ENCODE data around the gene PTRH2. TPM values are rescaled to one million over a fixed set of nuclear protein-coding genes. Genes with fewer than 3 reads are reported as not detected.

Gene PTRH2
- total RNA-seq, 1 donor from 2014 or later: 36.3 TPM

GRCh38 chr17:59651346-59651745 lies 55.9 kb downstream of the PTRH2 start:
- Histone ChIP-seq H4K20me1 (ENCODE audit: insufficient read depth, low read length) (peaks cover 85% of the 10 kb centered on the region), H3K9me3 (ENCODE audit: insufficient read depth, low read depth, low read length) (peaks cover 4% of the 10 kb centered on the region), H3K4me1 (ENCODE audit: insufficient read depth, low read length) (peaks cover 5% of the 10 kb centered on the region), H3K4me2 (ENCODE audit: low read length) (no peak overlapping the region), H3K79me2 (ENCODE audit: insufficient read depth, low read length) (peaks cover 79% of the 10 kb centered on the region), H3K27ac (ENCODE audit: low read depth, low read length) (no peak overlapping the region), H2AFZ (ENCODE audit: low read depth, low read length) (no peak overlapping the region), H3K9ac (ENCODE audit: low read length) (no peak overlapping the region), H3K36me3 (ENCODE audit: insufficient read depth, low read length) (peaks cover 67% of the 10 kb centered on the region), H3K4me3 (ENCODE audit: insufficient read depth, low read depth, low read length) (no peak overlapping the region), H3K27me3 (ENCODE audit: insufficient read depth, low read length) (no peaks in the 10 kb centered on the region)
- TF ChIP-seq, protein P1, sequence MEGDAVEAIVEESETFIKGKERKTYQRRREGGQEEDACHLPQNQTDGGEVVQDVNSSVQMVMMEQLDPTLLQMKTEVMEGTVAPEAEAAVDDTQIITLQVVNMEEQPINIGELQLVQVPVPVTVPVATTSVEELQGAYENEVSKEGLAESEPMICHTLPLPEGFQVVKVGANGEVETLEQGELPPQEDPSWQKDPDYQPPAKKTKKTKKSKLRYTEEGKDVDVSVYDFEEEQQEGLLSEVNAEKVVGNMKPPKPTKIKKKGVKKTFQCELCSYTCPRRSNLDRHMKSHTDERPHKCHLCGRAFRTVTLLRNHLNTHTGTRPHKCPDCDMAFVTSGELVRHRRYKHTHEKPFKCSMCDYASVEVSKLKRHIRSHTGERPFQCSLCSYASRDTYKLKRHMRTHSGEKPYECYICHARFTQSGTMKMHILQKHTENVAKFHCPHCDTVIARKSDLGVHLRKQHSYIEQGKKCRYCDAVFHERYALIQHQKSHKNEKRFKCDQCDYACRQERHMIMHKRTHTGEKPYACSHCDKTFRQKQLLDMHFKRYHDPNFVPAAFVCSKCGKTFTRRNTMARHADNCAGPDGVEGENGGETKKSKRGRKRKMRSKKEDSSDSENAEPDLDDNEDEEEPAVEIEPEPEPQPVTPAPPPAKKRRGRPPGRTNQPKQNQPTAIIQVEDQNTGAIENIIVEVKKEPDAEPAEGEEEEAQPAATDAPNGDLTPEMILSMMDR (IDR thresholded peaks at IDR 0.05; ENCODE audit: insufficient read depth, low read depth, low read length): no peak
- TF ChIP-seq EZH2 (IDR thresholded peaks at IDR 0.05; ENCODE audit: insufficient read depth, low read length): no peak
- no peaks in the 10 kb centered on the region for H3K27me3 Mint-ChIP-seq (ENCODE audit: low read depth, unreplicated experiment)
- H3K27ac Mint-ChIP-seq (ENCODE audit: unreplicated experiment): peak overlapping the region; percentile 3
- peaks cover 36% of the 10 kb centered on the region for H3K4me1 Mint-ChIP-seq (ENCODE audit: low read depth, unreplicated experiment)
- peaks cover 43% of the 10 kb centered on the region for H3K36me3 Mint-ChIP-seq (ENCODE audit: low read depth, unreplicated experiment)
- H3K4me3 Mint-ChIP-seq (ENCODE audit: unreplicated experiment): no peak overlapping the region
- FAIRE-seq (no peak), DNase-seq (ENCODE audit: low read depth) (peak; percentile 64)
- H3K9me3 Mint-ChIP-seq (ENCODE audit: unreplicated experiment): peaks cover 9% of the 10 kb centered on the region

GRCh38 chr17:59650642-59651041 lies 56.6 kb downstream of the PTRH2 start:
- DNase-seq (ENCODE audit: low read depth) (no peak), FAIRE-seq (no peak)
- Histone ChIP-seq H3K27me3 (ENCODE audit: insufficient read depth, low read length) (no peaks in the 10 kb centered on the region), H2AFZ (ENCODE audit: low read depth, low read length) (no peak overlapping the region), H3K36me3 (ENCODE audit: insufficient read depth, low read length) (peaks cover 67% of the 10 kb centered on the region), H3K27ac (ENCODE audit: low read depth, low read length) (no peak overlapping the region), H3K9ac (ENCODE audit: low read length) (no peak overlapping the region), H3K4me2 (ENCODE audit: low read length) (no peak overlapping the region), H3K9me3 (ENCODE audit: insufficient read depth, low read depth, low read length) (peaks cover 4% of the 10 kb centered on the region), H3K79me2 (ENCODE audit: insufficient read depth, low read length) (peaks cover 79% of the 10 kb centered on the region), H3K4me1 (ENCODE audit: insufficient read depth, low read length) (peaks cover 5% of the 10 kb centered on the region), H3K4me3 (ENCODE audit: insufficient read depth, low read depth, low read length) (no peak overlapping the region), H4K20me1 (ENCODE audit: insufficient read depth, low read length) (peaks cover 90% of the 10 kb centered on the region)
- Mint-ChIP-seq H3K4me1 (ENCODE audit: low read depth, unreplicated experiment) (peaks cover 37% of the 10 kb centered on the region), H3K27me3 (ENCODE audit: low read depth, unreplicated experiment) (no peaks in the 10 kb centered on the region), H3K27ac (ENCODE audit: unreplicated experiment) (no peak overlapping the region), H3K4me3 (ENCODE audit: unreplicated experiment) (no peak overlapping the region), H3K9me3 (ENCODE audit: unreplicated experiment) (peaks cover 9% of the 10 kb centered on the region), H3K36me3 (ENCODE audit: low read depth, unreplicated experiment) (peaks cover 40% of the 10 kb centered on the region)
- TF ChIP-seq, protein P1 (IDR thresholded peaks at IDR 0.05; ENCODE audit: insufficient read depth, low read depth, low read length): no peak
- no peak for TF ChIP-seq EZH2 (IDR thresholded peaks at IDR 0.05; ENCODE audit: insufficient read depth, low read length)

GRCh38 chr17:59649886-59650285 lies 57.3 kb downstream of the PTRH2 start:
- H3K79me2 ChIP-seq (ENCODE audit: insufficient read depth, low read length): peaks cover 80% of the 10 kb centered on the region
- peaks cover 9% of the 10 kb centered on the region for H3K9me3 Mint-ChIP-seq (ENCODE audit: unreplicated experiment)

More at GRCh38 chr17:59649886-59650285, 57.3 kb downstream of the PTRH2 start:
- Histone ChIP-seq H2AFZ (ENCODE audit: low read depth, low read length) (no peak overlapping the region), H3K27me3 (ENCODE audit: insufficient read depth, low read length) (no peaks in the 10 kb centered on the region), H3K9me3 (ENCODE audit: insufficient read depth, low read depth, low read length) (peaks cover 4% of the 10 kb centered on the region), H4K20me1 (ENCODE audit: insufficient read depth, low read length) (peaks cover 90% of the 10 kb centered on the region), H3K4me3 (ENCODE audit: insufficient read depth, low read depth, low read length) (no peak overlapping the region), H3K9ac (ENCODE audit: low read length) (no peak overlapping the region), H3K36me3 (ENCODE audit: insufficient read depth, low read length) (peaks cover 66% of the 10 kb centered on the region), H3K27ac (ENCODE audit: low read depth, low read length) (no peak overlapping the region), H3K4me2 (ENCODE audit: low read length) (no peak overlapping the region), H3K4me1 (ENCODE audit: insufficient read depth, low read length) (peaks cover 5% of the 10 kb centered on the region)
- no peak for FAIRE-seq
- peaks cover 37% of the 10 kb centered on the region for H3K4me1 Mint-ChIP-seq (ENCODE audit: low read depth, unreplicated experiment)
- no peak for DNase-seq (ENCODE audit: low read depth)
- H3K27ac Mint-ChIP-seq (ENCODE audit: unreplicated experiment): no peak overlapping the region
- no peak overlapping the region for H3K4me3 Mint-ChIP-seq (ENCODE audit: unreplicated experiment)
- no peaks in the 10 kb centered on the region for H3K27me3 Mint-ChIP-seq (ENCODE audit: low read depth, unreplicated experiment)
- TF ChIP-seq, protein P1 (IDR thresholded peaks at IDR 0.05; ENCODE audit: insufficient read depth, low read depth, low read length): no peak
- TF ChIP-seq EZH2 (IDR thresholded peaks at IDR 0.05; ENCODE audit: insufficient read depth, low read length): no peak
- H3K36me3 Mint-ChIP-seq (ENCODE audit: low read depth, unreplicated experiment): peaks cover 39% of the 10 kb centered on the region

Measured in astrocyte (in vitro differentiated cells and primary cell).